Measurements from ENCODE around the gene FKBP1A.

The FKBP1A gene

DNA sequence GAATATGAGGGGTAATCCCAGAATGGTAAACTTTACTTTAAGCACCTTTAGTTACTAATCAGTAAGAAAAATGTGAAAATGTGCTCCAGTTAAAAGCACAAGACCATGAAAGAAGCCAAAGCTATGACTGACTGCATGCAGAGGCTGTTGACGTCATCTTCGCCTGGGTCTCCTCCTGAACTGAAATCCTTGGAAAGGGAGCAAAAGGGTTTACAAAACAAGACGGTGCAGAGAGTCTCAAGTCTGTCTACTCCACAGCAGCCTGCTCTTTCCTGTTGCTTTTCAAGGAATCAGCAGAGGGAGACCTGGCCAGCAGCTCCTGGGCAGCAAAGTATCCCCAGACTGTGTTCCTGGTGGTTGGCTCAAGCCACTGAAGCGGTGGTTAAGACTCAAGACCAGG lies 10.2 kb downstream of the FKBP1A start:
- DNase-seq: no peak

DNA sequence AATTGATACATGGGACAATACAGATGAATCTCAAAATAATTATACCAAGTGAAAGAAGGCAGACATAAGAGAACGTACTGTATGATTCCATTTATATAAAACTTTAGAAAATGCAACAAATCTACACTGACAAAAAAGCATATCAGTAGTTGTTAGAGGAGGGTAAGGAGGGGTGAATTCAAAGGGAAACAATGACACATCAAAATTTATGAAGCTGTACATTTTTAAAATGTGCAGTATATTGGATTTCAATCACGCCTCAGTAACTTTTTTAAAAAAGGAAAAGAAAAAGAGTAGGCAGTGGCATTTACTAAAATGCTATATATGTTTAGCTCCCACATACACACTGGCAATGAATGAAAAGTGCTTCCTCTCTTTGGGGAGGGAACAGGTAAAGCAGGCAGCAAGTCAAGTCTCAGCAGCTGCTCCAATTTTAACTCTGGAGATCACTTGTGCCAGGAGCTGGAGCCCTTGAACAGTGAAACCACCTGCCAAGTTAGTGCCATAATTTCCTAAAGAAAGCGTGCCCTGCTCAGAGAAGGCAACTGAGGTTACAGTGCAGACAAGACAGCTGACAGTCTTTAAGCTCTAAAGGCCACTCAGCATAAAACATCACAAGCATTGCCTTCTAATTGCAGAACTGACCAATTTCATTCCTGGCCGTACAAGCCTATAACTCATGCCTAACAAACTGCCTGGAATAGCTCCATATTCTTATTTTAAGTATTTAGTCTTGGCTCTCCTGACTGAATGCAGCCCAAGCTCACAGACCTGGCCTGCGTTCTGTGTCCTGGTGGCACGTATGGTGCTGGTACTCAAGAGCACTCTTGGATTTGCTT lies 10.9 kb downstream of the FKBP1A start:
- DNase-seq: no peak

DNA sequence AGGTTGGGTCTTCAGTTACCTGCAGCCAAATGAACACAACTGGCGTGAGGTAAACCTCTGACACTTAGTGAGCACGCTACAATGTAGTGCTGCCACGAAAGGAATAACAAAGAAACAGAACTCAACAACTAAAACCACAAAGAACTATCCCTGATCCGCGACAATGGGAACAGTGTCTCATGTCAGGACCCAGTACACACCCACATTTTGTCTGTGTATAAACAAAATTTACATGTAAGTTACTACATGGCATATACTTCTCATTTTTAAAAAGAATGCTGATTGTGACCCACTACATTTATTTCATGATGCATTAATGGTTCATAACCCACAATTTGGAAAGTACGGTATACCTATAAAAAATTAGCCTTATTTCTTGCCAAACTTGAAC lies 14.1 kb downstream of the FKBP1A start:
- DNase-seq: no peak

DNA sequence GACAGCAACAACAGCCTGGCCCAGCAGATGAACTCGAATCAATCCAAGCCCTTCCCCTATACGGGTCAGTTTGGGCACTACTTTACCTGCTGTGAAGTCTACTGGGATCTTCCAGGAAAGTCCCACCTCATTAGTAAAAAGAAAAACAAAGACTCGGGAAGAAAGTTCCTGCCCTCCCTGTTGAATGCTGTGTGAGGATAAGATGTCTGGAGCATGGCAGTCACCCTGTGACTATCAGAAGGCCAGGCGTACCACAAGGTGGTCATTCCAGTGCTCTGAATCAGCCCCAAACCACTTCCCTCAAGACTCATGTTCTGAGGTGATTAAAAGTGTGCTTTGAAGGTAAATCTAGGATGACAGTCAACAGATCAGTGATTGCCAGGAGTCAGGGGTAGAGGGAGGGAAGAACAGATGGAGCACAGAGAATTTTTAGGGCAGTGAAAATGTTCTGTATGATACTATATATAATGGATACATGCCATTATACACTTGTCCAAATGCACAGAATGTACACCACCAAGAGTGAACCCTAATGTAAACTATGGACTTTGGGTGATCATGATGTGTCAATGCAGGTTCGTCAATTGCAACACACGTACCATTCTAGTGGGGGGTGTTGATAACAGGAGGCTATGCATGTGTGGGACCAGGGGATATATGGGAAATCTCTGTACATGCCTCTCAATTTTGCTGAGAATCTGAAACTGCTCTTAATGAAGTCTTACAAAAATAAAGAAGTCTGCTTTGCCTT lies 14.7 kb downstream of the FKBP1A start:
- DNase-seq: no peak

DNA sequence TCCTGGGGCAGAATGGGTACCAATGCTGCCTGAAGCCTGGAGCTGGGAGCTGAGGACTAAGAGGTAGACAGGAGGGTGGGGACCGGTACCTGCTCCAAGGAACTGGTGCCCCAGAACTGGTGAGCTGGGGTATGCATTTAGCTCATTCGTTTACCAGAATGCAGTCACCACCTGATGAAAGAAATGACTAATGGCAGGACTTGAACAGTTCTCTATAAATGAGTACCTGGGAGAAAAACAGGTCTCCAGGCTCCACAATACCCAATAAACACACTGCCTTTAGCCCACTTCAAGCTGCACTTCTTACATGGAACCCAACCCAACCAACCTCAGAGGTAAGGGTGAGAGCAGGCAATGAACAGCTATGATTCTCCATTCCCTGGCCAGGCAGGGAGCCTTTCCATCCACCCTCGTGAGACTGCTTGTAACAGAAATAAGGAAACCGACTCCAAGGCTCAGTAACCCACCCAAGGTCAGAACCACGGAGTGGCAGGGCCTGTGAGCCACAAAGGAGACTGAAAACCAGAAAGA lies 15.4 kb downstream of the FKBP1A start:
- DNase-seq: no peak

DNA sequence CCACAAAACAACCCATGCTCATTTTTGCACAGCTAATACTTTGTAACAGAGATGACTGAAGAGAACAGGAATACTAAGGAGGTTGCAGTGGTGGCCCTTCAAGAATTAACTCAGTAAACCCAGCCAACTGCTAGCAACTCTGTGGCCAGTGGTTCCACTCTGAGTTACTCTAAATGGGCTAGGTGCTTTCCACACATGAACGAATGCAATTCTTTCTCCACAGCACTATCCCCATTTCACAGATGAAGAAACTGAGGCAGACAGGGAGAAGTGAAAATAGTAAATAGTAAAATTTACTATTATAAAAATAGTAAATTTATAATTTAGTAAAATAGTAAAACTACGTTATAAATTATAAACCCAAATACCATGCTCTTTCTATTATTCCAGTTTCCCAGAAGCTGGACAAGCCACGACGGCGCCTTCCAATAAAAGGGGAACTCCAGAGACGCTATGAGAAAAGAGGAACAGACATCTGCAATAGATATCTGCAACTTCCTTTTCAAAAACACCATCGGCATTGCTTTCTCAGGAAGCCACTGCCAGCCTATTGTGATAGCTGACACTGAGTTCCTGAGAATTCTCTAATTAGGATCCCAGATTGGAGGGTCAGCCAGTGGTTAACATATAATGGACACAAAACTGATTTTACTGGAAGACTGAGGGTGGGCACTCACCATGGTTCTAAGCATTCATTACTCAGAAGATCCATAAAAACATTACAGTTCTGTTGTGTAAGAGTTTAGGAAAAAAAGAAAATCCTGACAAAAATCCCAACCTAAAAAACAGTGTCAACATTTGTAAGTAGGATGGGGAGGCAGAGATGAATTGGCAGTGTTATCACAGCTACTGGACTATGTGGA lies 16.2 kb downstream of the FKBP1A start:
- no peak for DNase-seq

DNA sequence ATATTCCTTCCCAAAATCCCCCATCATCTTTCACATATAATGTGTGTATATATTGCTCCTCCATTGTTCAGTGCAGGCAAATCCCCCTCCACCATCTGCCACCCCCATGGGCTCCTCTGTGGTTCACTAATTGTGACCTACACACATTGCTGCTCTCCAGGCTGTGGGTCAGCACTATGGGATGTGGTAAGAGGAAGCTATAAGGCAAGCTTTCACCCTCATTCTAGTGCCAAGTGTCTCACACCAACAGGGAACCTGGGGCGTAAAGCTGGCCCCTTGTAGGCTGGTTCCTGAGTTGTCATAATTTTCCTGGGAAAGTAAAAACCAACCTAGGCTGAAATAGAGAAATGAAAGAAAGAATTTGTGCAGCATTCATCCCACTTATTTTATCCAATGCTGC lies 16.8 kb downstream of the FKBP1A start:
- DNase-seq: no peak

DNA sequence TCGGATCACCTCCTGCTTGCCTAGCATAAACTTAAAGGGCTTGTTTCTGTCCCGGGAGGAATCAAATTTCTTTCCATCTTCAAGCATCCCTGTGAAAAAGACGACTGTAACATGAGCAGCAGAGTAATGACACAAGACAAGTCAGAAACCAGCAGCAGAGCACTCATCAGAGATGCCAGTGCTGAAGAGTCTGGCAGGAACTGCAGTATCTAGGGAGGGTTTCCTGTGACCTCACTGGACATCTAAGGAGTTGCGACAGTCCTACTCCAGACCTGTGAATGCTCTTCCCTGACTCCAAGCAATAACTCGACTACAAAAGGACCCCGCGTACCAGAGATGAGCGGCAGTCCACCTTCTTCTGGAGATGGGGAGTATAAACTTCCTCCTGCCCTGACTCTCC lies 17.3 kb downstream of the FKBP1A start:
- no peak for DNase-seq

DNA sequence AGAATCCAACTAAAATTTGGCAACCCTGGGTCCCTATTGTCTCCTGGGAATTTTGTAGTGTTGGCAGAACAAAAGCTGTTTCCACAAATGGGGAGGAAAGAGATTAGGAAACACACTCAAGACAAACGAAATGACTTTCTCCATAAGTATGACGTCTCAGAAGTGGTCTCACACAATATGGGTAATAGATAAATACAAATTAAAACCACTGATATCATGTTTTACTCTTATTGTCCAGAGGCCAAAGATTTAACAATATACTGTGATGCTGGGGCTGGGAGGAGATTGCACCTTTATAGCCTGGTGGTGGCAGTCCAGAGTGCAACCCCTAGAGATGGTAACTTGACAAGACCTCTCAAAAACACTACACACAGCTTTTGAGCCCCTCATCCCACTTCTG lies 18.6 kb downstream of the FKBP1A start:
- DNase-seq: no peak

DNA sequence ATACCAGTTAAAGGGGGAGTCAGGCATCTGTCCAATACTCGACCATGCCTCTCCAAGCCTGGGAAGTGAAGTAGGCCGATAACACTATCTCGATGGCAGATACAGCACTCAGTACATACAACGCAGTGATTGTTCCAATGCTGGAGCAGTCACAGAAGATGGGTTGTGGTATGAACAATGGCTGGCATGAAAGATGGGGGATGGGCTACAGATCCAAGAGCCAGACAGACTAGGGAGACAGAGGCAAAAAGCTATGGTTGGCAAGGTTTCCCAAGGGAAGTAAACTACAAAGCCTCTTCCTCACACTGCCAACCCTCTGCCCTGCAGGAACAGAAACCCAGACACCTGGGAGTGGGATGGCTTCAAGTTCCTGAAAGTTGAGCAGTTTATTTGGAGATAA lies 19.2 kb downstream of the FKBP1A start:
- DNase-seq: no peak

DNA sequence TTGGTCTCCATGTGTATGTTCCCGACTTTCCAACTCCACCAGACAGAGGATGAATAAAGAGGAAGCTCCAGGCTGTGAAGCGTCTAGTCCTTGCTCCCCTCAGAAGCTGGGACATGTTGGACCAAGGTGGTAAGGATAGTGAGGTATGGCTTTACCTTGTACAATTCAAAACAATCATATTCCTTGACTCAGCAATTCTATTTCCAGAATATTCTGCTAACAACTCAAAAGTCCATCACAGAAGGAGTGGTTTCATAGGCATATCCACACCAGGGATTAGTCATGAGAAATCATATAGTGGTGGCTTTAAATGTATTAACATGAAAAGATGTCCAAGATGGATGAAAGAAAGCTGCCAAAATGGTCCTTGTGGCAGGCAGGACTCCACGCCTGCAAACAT lies 19.8 kb downstream of the FKBP1A start:
- DNase-seq: no peak

DNA sequence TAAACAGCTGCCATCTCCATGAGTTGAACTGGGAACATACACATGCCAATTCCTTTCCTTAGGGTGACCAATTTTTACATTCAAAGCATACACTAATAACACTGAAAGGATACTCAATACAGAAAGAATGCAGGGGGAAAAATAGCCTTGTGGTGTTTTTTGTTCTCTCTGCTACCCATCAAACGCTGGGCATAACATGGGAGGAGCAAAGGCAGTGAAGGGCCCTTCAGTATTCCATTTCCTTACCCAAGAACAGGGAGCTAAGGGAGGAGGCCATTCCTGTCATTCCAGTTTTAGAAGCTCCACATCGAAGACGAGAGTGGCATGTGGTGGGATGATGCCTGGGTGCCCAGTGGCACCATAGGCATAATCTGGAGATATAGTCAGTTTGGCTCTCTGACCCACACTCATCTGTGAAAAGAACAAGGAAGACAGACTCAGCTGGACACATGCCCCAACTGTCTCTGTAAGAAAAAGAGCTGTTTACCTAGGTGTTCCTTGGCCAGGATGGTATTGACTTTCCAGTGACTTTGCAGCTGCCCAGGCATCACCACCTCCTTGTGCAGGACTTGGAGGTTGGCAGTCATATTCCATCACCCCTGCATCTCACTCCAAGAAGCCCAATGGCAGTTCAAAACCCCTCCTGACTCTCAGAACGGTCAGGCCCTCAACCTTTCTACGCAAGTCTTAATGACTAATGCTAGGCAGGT lies 20.9 kb downstream of the FKBP1A start:
- DNase-seq: no peak

DNA sequence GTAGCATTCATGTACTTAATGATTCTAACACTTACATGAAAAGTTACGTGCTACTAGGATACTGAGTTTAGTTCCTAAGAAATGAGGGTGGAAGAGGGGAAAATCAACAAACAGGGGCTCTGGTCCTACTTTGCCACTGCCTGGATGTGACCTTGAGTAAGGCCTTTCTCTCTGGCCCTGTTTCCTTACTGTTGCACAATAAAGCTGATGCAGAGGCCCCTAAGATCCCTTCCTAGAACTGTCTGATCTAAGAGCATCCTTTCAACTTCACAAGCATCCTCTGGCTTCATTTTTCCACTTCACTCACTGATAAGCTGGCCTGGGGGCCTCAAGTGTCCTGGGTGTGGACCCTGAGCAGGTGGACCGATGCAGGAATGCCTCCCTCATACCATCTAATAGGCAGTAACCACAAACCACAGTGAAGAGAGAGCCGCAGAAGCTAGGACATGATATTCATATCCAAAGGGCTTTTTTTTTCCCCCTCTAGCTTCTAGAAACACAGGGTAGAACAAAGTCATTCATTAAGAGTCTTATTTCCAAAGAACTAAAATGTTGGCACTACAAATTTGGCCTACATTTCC lies 21.6 kb downstream of the FKBP1A start:
- no peak for DNase-seq

DNA sequence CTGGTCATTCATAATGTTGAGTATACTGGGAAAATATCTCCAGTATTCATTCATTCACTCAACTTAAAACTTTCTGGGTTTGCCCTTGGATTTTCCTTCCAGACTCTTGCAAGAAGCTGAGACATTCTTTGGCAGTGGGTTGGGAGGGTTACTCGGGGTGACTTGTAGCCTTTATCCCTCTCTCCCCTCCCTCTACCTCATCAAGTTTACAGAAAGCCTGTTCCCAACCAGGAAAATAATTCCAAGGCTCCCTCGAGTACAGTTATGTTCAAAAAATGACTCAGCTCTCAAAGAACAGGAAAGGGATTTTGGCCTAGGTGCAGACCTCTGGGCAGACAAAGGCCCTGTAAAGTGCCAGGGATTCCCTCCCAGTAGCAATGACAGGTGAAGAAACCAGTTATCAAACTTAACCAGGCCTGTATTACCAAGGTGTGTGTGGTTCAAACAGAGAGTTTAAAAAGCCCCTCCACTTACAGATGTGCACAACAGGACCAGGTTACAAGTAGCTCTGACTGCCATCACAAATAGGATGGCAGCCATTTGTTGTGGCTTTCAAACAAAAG lies 22.2 kb downstream of the FKBP1A start:
- DNase-seq: no peak

DNA sequence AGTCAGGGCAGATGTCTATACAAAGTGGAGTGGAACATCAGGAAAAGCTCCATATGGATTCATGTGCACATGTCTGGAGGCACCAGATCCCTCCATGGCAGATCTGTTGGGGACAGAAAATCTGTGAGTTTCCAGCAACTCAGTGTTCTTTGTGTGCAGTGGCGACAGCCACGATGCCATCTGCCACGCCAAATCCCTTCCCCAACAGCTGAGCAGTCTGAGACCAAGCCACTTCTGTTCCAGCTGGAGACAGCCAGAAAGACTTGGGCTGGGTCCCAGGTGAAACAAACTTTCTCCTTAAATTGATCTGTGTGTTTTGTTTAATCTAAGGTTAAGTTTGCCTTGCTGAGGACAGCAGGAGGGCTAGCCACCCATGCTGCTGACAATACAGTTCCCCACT lies 22.9 kb downstream of the FKBP1A start:
- no peak for DNase-seq

DNA sequence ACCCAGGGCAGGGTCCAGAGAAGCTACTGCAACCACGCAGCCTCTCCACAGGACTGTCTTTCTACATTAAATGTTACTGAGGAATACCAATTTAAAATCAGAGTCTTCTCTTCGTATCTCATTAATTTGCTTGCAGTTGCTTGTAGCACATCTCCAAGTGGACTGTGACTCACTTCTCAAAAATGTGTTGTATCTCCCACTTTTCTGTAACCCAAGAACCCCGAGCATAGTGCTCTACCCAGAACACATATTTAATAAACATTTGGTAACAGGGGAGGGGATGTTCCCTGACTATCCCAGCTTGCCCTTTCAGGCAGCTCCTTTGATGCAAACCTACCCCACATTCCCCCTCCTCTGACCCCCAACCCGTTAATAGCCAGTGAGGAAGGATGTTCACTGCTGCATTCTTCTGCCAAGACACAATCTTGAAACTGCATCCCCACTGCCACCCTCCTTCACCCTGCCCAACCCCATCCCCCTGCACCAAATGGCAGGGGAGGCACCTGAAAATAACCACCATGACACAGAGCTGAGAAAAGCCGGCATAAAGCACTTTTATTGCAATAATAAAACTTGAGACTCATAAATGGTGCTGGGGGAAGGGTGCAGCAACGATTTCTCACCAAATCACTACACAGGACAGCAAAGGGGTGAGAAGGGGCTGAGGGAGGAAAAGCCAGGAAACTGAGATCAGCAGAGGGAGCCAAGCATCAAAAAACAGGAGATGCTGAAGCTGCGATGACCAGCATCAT lies 24.2 kb downstream of the FKBP1A start:
- DNase-seq: no peak

DNA sequence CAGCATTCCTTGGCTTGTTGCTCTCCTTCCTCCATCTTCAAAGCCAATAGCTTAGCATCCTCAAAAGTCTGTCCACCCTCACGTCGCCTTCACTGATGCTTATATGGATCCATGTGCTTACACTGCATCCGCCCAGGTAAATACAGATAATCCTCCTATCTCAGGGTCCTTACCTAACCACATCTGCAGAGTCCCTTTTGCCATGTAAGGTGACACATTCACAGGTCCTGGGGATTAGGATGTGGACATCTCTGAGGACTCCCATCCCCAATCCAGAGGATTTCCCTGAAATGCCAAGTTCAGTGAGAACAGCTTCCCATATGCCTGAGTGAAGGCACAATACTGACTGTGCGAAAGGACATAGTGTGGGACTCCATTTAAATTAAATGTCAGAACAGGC lies 25.4 kb downstream of the FKBP1A start:
- no peak for DNase-seq

DNA sequence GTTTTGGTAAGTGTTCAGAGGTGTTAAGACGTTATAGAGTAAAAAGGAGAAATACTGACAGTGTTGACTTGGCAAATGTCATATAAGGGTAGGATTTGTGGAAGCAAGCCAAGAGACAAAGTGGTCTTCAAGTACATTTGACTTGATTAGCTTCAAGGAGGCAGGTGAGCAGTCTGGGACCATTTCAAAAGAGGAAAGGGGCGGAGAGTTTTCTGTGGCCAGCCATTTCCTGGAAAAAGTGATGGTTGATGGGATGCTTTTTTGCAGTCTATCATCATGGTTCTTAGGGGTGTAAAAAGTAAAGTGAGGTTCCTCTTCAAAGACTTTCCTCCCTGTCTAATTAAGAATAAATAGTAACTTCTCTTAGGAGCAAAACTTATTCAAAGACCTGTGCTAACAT lies 28.7 kb downstream of the FKBP1A start:
- DNase-seq: no peak

DNA sequence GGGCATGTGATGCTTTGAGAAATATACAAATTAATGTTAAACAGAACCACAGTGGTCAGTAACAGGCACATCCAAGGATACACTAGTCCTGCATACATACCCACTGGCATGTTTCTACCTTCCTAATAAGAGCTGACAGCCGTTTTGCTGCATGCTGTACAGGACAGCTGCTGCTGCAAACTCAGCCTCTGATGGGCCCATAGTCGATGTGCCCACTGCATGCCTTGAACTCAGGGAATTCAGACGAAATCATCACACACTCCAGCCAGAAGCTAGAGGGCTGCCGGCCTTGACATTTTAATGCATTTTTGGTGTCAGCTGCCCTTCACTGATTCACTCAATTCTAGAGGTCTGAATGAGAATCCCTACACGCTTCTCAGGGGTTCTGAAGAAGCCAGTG lies 29.3 kb downstream of the FKBP1A start:
- no peak for DNase-seq

DNA sequence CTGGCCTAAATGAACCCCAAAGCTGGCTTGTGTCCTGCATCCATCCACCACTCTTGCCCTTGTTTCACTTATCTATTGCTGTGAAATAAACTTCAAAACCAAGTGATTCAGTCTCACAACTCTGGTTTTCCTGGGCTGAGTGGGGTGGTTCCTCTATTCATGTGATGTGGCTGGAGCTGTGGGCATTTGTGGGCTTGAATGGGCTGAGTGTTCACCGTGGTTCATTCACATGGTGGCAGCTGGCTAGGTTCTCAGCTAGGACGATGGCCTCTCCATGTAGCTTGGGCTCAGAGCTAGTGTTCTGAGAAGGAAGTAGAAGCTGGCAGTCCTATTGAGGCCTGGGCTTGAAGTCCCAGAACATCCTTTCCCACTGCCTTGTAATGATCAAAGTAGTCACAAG lies 30.4 kb downstream of the FKBP1A start:
- no peak for DNase-seq
